ENCODE results near the gene APOC1. TPM values are rescaled to one million over a fixed set of nuclear protein-coding genes. Genes with fewer than 3 reads are reported as not detected.

Gene APOC1
- total and polyA plus RNA-seq, 5 donors: 3.1 to 15.4 (median 7.0) TPM

DNA sequence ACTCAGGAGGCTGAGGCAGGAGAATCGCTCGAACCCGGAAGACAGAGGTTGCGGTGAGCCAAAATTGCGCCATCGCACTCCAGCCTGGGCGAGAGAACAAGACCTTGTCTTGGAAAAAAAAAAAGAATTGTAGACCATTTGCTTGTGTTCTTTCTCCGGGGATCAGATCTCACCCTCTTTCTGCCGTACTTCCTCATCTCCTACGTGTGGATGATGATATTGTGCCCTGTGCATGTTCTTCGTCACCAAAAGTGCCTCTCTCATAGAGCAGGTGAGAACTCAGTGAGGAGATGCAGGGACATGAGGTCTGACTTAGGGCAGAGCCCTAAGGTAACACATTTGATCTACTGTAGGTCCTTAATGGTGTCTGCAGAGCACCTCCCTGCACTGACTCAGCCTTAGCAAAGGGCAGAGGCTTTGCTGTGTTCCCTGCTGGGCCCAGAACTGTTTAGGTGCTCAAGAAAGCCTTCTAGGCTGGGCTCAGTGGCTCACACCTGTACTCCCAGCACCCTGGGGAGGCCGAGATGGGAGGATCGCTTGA is 32.7 kb downstream of the APOC1 start:
- DNase-seq: no peak
- no peaks in the 10 kb centered on the region for H3K9me3 ChIP-seq (ENCODE audit: control insufficient read depth, low read length)
- no peak overlapping the region for H3K4me3 ChIP-seq (ENCODE audit: low read length)
- no peaks in the 10 kb centered on the region for H3K27me3 ChIP-seq (ENCODE audit: control insufficient read depth, insufficient read depth)
- no peak for ATAC-seq
- H3K4me1 ChIP-seq (ENCODE audit: control insufficient read depth, insufficient read depth, low read length): peaks cover 1% of the 10 kb centered on the region
- H3K27ac ChIP-seq (ENCODE audit: low read length): no peak overlapping the region
- intact Hi-C loops (cut with DNase I): loop anchor here in 2 of 4 donors (5.0 kb wide), 2 partner anchors 35 to 45 kb away; partner anchors contain the start of gene APOC1 (in 1 of the 2)
- WGBS: 90% methylated on average over 13 of the region's 13 CpGs

DNA sequence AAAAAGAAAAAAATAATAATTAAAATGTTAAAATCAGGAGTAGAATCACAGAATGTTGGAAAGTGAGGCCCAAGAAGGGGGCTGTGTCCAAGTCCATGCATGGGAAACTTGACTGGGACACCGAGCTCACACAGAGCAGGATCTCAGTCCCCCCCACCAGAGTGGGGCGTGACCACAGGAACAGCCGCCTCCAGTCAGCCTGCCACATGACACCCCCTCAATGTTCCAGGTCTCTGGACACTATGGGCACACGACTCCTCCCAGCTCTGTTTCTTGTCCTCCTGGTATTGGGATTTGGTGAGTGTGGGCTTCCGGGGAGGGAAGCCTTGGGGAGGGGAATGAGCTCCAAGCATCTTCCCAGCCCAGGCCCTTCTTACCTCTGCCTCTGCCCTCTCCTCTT is 33.8 kb downstream of the APOC1 start:
- WGBS: 79% methylated on average over 5 of the region's 5 CpGs
- intact Hi-C loops (cut with DNase I): loop anchor here in 2 of 4 donors (5.0 kb wide), 2 partner anchors 36 to 46 kb away; partner anchors contain the start of gene APOC1 (in 1 of the 2)
- H3K27ac ChIP-seq (ENCODE audit: low read length): no peak overlapping the region

DNA sequence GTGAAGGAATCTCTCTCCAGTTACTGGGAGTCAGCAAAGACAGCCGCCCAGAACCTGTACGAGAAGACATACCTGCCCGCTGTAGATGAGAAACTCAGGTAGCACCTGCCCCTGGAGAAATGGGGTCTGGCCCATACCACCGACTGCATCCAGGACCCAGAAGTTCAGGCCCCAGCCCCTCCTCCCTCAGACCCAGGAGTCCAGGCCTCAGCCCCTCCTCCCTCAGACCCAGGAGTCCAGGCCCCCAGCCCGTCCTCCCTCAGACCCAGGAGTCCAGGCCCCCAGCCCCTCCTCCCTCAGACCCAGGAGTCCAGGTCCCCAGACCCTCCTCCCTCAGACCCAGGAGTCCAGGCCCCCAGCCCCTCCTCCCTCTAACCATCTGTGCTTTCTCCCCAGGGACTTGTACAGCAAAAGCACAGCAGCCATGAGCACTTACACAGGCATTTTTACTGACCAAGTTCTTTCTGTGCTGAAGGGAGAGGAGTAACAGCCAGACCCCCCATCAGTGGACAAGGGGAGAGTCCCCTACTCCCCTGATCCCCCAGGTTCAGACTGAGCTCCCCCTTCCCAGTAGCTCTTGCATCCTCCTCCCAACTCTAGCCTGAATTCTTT is 34.5 kb downstream of the APOC1 start:
- no peak for ATAC-seq
- 81% methylated on average over 5 of the region's 5 CpGs for WGBS
- Histone ChIP-seq H3K27me3 (ENCODE audit: control insufficient read depth, insufficient read depth) (no peaks in the 10 kb centered on the region), H3K27ac (ENCODE audit: low read length) (no peak overlapping the region), H3K4me1 (ENCODE audit: control insufficient read depth, insufficient read depth, low read length) (peaks cover under 1% of the 10 kb centered on the region), H3K4me3 (ENCODE audit: low read length) (no peak overlapping the region), H3K9me3 (ENCODE audit: control insufficient read depth, low read length) (no peaks in the 10 kb centered on the region)
- DNase-seq: no peak
- intact Hi-C loops (cut with DNase I): loop anchor here in 2 of 4 donors (5.0 kb wide), 2 partner anchors 37 to 47 kb away; partner anchors contain the start of gene APOC1 (in 1 of the 2)

More for the DNA sequence above, 33.8 kb downstream of the APOC1 start:
- Histone ChIP-seq H3K4me3 (ENCODE audit: low read length) (no peak overlapping the region), H3K4me1 (ENCODE audit: control insufficient read depth, insufficient read depth, low read length) (peaks cover 1% of the 10 kb centered on the region), H3K9me3 (ENCODE audit: control insufficient read depth, low read length) (no peaks in the 10 kb centered on the region), H3K27me3 (ENCODE audit: control insufficient read depth, insufficient read depth) (no peaks in the 10 kb centered on the region)
- DNase-seq (no peak), ATAC-seq (no peak)

DNA sequence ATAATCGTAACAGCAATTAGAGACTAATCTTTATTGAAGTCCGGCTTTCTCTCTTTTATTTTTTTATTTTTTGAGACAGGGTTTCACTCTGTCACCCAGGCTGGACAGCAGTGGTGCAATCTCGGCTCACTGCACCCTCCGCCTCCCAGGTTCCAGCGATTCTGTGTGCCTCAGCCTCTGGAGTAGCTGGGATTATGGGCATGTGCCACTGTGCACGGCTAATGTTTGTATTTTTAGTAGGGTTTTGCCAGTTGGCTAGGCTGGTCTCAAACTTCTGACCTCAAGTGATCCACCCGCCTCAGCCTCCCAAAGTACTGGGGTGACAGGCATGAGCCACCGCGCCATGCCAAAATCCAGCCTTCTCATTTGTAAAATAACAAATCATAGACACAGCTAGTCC is 35.1 kb downstream of the APOC1 start:
- Histone ChIP-seq H3K4me1 (ENCODE audit: control insufficient read depth, insufficient read depth, low read length) (no peaks in the 10 kb centered on the region), H3K4me3 (ENCODE audit: low read length) (no peak overlapping the region), H3K27me3 (ENCODE audit: control insufficient read depth, insufficient read depth) (no peaks in the 10 kb centered on the region), H3K27ac (ENCODE audit: low read length) (no peak overlapping the region), H3K9me3 (ENCODE audit: control insufficient read depth, low read length) (no peaks in the 10 kb centered on the region)
- ATAC-seq (no peak), DNase-seq (no peak)
- 91% methylated on average over 9 of the region's 9 CpGs for WGBS
- intact Hi-C loops (cut with DNase I): loop anchor here in 2 of 4 donors (5.0 kb wide), 2 partner anchors 37 to 47 kb away; partner anchors contain the start of gene APOC1 (in 1 of the 2)

DNA sequence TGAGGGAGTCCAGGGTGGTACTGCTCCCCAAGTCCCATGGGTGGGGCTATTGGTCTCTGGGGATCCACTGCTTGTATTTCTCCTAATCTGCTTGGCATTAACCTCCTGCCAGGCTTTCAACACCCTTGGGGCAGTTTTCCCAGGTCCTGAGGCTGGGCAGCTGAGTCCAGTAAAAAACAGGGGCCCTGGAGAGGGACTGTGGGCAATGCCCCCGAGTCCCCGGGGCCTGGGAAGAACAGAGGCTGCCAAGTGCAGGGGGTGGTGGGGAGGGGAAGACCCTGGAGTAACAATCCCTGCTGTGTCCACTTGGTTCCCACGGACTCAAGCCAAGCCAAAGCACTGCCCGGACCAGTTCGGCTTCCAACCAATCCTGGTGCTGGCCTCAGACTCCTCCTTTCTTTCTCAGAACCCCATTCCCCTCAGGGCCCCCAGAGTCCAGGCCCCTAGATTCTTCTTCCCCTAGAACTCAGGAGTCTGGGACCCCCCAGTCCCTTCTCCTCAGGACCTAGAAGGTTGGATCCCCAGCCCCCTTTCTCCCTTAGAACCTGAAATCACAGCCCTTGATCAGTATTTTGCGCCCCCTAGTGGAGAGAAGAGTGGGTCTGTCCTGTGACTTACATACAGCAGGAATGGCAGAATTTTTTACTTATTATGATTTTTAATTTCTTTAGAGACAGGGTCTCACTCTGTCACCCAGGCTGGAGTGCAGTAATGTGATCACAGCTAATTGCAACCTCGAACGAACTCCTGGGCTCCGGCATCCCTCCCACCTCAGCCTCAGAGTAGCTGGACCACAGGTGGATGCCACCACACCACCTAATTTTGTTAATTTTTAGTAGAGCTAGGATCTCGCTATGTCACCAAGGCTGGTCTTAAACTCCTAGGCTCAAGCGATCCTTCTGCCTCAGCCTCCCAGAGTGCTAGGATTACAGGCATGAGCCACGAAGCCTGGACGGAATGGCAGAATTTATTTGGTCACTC is 37.1 kb downstream of the APOC1 start:
- no peaks in the 10 kb centered on the region for H3K9me3 ChIP-seq (ENCODE audit: control insufficient read depth, low read length)
- peaks cover 5% of the 10 kb centered on the region for H3K4me1 ChIP-seq (ENCODE audit: control insufficient read depth, insufficient read depth, low read length)
- intact Hi-C loops (cut with DNase I): loop anchor here in 3 of 4 donors (5.0 kb wide), 1 partner anchor 49 kb away; no protein-coding TSS in a partner anchor
- H3K4me3 ChIP-seq (ENCODE audit: low read length): no peak overlapping the region
- DNase-seq (peak; percentile 34 to 79 (median 69)), ATAC-seq (peak; percentile 3 to 6)
- no peak overlapping the region for H3K27ac ChIP-seq (ENCODE audit: low read length)
- 48% methylated on average over 13 of the region's 13 CpGs for WGBS
- H3K27me3 ChIP-seq (ENCODE audit: control insufficient read depth, insufficient read depth): no peaks in the 10 kb centered on the region

DNA sequence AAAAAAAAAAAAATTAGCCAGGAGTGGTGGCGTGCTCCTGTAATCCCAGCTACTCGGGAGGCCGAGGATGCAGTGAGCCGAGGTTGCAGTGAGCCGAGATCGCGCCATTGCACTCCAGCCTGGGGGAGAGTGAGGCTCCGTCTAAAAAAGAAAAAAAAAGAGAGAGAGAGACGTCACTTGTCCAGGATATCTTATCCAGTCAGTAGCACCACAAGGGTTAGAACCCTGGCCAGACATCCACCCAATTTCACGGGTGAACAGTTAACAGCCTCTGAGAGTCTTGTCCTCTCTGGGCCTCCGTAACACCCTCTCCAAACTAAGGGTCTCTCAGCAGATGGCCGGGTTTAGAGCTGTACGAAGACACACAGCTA is 39.9 kb downstream of the APOC1 start:
- intact Hi-C loops (cut with DNase I): loop anchor here in 3 of 4 donors (5.0 kb wide), 1 partner anchor 52 kb away; no protein-coding TSS in a partner anchor
- 30% methylated on average over 13 of the region's 13 CpGs for WGBS
- ATAC-seq: no peak

DNA sequence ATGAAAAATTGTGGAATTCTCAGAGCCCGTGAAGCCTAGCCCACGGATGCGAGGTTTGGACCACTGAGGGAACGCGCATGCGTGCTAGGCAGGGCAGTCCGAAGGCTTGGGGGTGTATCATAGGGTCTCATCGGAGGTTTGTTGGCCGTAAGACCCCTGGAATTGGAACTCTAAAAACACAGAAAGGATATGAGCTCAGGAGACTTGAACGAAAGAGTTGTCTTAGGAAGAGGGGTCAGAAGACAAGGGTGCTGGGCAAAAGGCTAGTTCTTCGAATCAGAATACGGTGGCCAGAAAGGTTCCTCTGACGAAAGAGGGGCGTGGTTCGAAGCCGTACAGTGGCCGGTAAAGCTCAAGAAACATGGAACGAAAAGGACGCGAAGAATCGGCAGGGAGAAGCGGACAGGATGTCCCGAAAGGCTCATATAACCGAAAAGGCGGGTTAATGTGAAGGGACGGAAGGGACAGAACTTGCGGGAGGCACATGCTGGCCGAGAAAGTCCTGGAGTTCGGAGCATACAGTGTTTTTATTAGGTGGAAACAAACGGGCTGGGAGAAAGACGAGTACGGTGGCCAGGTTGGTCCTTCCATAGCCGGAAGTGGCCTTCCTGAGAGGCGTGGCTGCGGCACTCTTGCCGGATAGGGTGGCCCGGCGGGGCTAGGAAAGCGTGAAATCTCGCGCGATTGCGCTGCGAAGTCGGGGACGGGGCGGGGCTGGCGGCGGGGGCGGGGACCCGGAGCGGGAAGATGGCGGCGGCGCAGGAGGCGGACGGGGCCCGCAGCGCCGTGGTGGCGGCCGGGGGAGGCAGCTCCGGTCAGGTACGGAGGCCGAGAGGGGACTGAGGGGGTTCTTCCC is 40.5 kb downstream of the APOC1 start, which contains the start of gene CLPTM1:
CLPTM1 (plus strand) TSS at position 732 of the 856 bp plus-strand sequence; CDS start at position 748, 16 bp downstream.
- peak within 1 kb of the TSS; percentile 97 for H3K27ac ChIP-seq (ENCODE audit: low read length)
- ATAC-seq (peak; percentile 95 to 97), DNase-seq (peak; percentile 98 to 99 (median 99))
- H3K27me3 ChIP-seq (ENCODE audit: control insufficient read depth, insufficient read depth): no peaks in the 10 kb centered on the region
- under 1% methylated on average over 65 of the region's 65 CpGs for WGBS
- H3K4me1 ChIP-seq (ENCODE audit: control insufficient read depth, insufficient read depth, low read length): peaks cover 5% of the 10 kb centered on the region
- intact Hi-C loops (cut with DNase I): loop anchor here in 3 of 4 donors (5.0 kb wide), 1 partner anchor 53 kb away; no protein-coding TSS in a partner anchor
- no peaks in the 10 kb centered on the region for H3K9me3 ChIP-seq (ENCODE audit: control insufficient read depth, low read length)
- peak within 1 kb of the TSS; percentile 93 for H3K4me3 ChIP-seq (ENCODE audit: low read length)

More for the DNA sequence above, 39.9 kb downstream of the APOC1 start:
- peak overlapping the region; percentile 93 for H3K4me3 ChIP-seq (ENCODE audit: low read length)
- no peak for DNase-seq
- H3K4me1 ChIP-seq (ENCODE audit: control insufficient read depth, insufficient read depth, low read length): peaks cover 5% of the 10 kb centered on the region
- H3K9me3 ChIP-seq (ENCODE audit: control insufficient read depth, low read length): no peaks in the 10 kb centered on the region
- peak overlapping the region; percentile 97 for H3K27ac ChIP-seq (ENCODE audit: low read length)
- no peaks in the 10 kb centered on the region for H3K27me3 ChIP-seq (ENCODE audit: control insufficient read depth, insufficient read depth)

DNA sequence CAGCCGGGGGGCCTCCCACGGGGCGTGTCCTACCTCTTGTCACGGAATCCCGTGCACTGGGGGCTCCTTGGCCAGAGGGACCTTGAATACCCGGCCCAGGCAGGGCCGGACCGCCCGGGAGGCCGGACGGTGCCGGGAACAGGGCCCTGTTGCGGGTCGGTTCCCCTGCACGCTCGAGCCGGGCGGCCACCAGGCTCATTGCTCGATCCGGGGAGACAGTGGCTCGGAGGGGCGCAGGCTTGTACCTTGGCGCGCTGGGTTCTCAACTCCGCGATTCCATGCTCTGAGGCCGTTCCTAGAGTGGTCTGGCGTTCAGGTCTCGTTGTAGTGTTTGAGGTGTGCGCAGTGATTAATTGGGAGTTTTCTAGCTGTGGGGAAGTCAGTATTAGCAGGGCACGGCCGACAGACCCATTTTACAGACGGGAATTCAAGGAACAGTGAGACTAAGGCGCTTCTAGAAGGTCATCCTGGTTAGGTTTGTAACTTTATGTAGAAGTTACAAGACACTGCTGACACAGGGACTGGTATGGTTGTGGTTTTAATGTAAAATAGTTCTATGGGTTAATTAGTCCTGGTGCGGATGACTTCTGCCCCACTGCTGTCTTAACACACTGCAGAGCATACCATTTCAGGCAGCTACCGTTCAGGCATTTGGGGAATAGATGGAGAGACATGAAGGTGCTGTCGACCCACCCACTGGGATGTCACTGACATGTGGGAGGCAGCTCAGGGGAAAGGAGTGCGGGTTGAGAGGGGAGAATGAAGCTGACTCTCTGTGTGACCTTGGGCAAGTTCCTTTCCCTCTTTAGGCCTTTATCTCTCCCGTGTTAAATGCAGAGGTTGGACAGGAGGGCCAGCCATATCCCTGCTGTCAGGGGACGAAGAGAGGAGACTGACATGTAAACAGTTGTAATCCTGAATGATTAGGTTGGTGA is 41.4 kb downstream of the APOC1 start:
- 3% methylated on average over 40 of the region's 40 CpGs for WGBS
- Histone ChIP-seq H3K4me3 (ENCODE audit: low read length) (peak overlapping the region; percentile 93), H3K9me3 (ENCODE audit: control insufficient read depth, low read length) (no peaks in the 10 kb centered on the region), H3K4me1 (ENCODE audit: control insufficient read depth, insufficient read depth, low read length) (peaks cover 5% of the 10 kb centered on the region), H3K27ac (ENCODE audit: low read length) (peak overlapping the region; percentile 73), H3K27me3 (ENCODE audit: control insufficient read depth, insufficient read depth) (no peaks in the 10 kb centered on the region)
- no peak for ATAC-seq
- DNase-seq: no peak
- intact Hi-C loops (cut with DNase I): no loop called here

DNA sequence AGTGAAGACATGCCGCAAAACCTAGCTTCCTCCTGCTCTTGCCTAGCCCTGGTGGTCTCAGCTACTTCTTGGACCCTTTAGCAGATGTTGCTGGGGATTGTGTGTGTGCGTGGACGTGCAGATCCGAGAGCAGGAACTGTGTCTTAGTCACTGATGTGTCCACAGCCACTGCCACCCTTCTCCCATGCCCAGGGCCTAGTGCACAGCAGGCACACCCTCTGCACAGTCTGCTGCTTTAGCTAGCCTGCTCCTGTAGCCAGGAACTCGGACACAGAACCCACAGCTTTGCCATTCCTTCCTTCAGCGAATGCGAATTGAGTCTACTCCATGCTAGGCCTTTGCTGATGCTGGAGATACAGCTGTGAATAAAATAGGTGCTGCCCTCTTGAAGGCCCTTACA is 43.1 kb downstream of the APOC1 start:
- intact Hi-C loops (cut with DNase I): no loop called here
- no peak overlapping the region for H3K4me3 ChIP-seq (ENCODE audit: low read length)
- 70% methylated on average over 7 of the region's 7 CpGs for WGBS

More for the DNA sequence above, 43.1 kb downstream of the APOC1 start:
- no peak for ATAC-seq
- H3K27me3 ChIP-seq (ENCODE audit: control insufficient read depth, insufficient read depth): no peaks in the 10 kb centered on the region
- DNase-seq: no peak
- H3K27ac ChIP-seq (ENCODE audit: low read length): no peak overlapping the region
- peaks cover 5% of the 10 kb centered on the region for H3K4me1 ChIP-seq (ENCODE audit: control insufficient read depth, insufficient read depth, low read length)
- H3K9me3 ChIP-seq (ENCODE audit: control insufficient read depth, low read length): no peaks in the 10 kb centered on the region

Measured in right cardiac atrium (tissue), 5 donors.